HCT116 (cell line): ENCODE results near the gene NAV3.

Experiments used
- CEBPB ChIP-seq: IDR thresholded peaks from 2 replicates; pipeline ENCODE4 v1.6.1; 2012; ENCODE audit warnings: low read depth
- ELF1 ChIP-seq: IDR thresholded peaks from 2 replicates; pipeline ENCODE4 v1.6.1; 2012; ENCODE audit warnings: low read depth, borderline replicate concordance
- MAX ChIP-seq: IDR thresholded peaks from 2 replicates; pipeline ENCODE4 v1.6.1; 2012
- POLR2AphosphoS5 ChIP-seq: IDR thresholded peaks from 2 replicates; pipeline ENCODE4 v1.6.1; 2011; ENCODE audit warnings: mild to moderate bottlenecking, low read depth, low read length, moderate library complexity
- SIN3A ChIP-seq: IDR thresholded peaks from 2 replicates; pipeline ENCODE4 v1.6.1; 2012; ENCODE audit warnings: low read depth
- TCF7L2 ChIP-seq: IDR thresholded peaks from 2 replicates; pipeline ENCODE4 v1.7.0; 2011; ENCODE audit warnings: borderline replicate concordance, inconsistent platforms; ENCODE audit not compliant: insufficient read depth, insufficient read length; ENCODE audit errors: extremely low read depth
- TF ChIP-seq, protein P1 (sequence below), 3 experiments: fragments of 200-600 bp in 1 of 3; sonication (generic) in 1 of 3; IDR thresholded peaks in 2 of 3; conservative IDR thresholded peaks in 1 of 3; 2 replicates each; pipeline ENCODE4 v1.5.1; 2012 to 2017; ENCODE audit warnings: low read depth in 2 of 3, low read length in 2 of 3, antibody characterized with exemption in 1 of 3, borderline replicate concordance in 1 of 3, control low read depth in 1 of 3, mild to moderate bottlenecking in 1 of 3, mixed read lengths in 1 of 3, mixed run types in 1 of 3, moderate library complexity in 1 of 3; ENCODE audit not compliant: insufficient read depth in 1 of 3

DNA sequence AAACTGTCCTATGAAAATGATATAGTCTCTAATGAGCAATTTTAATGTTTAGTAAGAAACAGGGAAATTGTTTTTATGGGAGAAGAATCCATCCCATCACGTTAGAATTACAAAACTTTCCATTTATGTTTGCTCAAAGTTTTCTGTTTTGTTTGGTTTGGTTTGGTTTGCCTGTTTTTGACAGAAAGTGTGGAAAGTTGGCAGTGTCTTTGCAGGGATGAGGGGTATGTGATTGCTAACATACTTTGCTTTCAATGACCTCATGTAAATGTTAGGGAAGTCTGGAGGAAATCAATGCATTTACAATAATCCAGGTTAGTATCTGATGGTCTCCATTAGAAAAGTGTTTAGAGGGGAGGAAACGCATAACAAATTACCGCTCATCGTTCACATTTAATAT is 12.3 kb upstream of the NAV3 start:
- TF ChIP-seq POLR2AphosphoS5 (no peak), TCF7L2 (no peak), SIN3A (no peak), CEBPB (no peak), ELF1 (no peak), MAX (no peak)
- TF ChIP-seq, protein P1, sequence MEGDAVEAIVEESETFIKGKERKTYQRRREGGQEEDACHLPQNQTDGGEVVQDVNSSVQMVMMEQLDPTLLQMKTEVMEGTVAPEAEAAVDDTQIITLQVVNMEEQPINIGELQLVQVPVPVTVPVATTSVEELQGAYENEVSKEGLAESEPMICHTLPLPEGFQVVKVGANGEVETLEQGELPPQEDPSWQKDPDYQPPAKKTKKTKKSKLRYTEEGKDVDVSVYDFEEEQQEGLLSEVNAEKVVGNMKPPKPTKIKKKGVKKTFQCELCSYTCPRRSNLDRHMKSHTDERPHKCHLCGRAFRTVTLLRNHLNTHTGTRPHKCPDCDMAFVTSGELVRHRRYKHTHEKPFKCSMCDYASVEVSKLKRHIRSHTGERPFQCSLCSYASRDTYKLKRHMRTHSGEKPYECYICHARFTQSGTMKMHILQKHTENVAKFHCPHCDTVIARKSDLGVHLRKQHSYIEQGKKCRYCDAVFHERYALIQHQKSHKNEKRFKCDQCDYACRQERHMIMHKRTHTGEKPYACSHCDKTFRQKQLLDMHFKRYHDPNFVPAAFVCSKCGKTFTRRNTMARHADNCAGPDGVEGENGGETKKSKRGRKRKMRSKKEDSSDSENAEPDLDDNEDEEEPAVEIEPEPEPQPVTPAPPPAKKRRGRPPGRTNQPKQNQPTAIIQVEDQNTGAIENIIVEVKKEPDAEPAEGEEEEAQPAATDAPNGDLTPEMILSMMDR (IDR thresholded peaks at IDR 0.05 in 2 of 3, conservative IDR thresholded peaks at IDR 0.05 in 1 of 3; ENCODE audit: borderline replicate concordance in 1 of 3, insufficient read depth in 1 of 3, low read depth in 2 of 3, low read length in 2 of 3), result no peak
